Gastrocnemius medialis (tissue), 4 donors: Measurements from ENCODE around the gene OR52E4. TPM values are rescaled to one million over a fixed set of nuclear protein-coding genes. Genes with fewer than 3 reads are reported as not detected.

Experiments used
- ATAC-seq, 2 donors: fragments of 150-250 bp; one replicate each; pipeline ENCODE4 v1.9.1; 2016
- DNase-seq, 2 donors: peaks; one replicate each; pipeline ENCODE4 v3.0.0-alpha.2; 2019
- H3K27ac ChIP-seq, 4 donors: fragments of 200-600 bp; sonication (generic); 1 replicate in 1 of 4; 2 replicates in 3 of 4; pipeline ENCODE4 v1.5.1; 2016 to 2018; ENCODE audit warnings: mild to moderate bottlenecking in 2 of 4, moderate library complexity in 1 of 4
- H3K27me3 ChIP-seq, 3 donors: fragments of 200-600 bp; sonication (generic) in 2 of 3; 1 replicate in 1 of 3; 2 replicates in 2 of 3; pipeline versions ENCODE4 v1.5.1 to v1.6.0; 2016 to 2019; ENCODE audit warnings: mild to moderate bottlenecking in 1 of 3, moderate library complexity in 1 of 3
- H3K36me3 ChIP-seq, 2 donors: fragments of 200-600 bp; sonication (generic) in 1 of 2; one replicate each; pipeline ENCODE4 v1.5.1; 2017 to 2018
- H3K4me1 ChIP-seq, 2 donors: fragments of 200-600 bp; sonication (generic) in 1 of 2; one replicate each; pipeline ENCODE4 v1.5.1; 2016 to 2017; ENCODE audit warnings: mild to moderate bottlenecking in 2 of 2
- H3K4me3 ChIP-seq, 4 donors: fragments of 200-600 bp; sonication (generic) in 3 of 4; 1 replicate in 1 of 4; 2 replicates in 3 of 4; pipeline ENCODE4 v1.5.1; 2016 to 2019; ENCODE audit warnings: mild to moderate bottlenecking in 2 of 4
- H3K9me3 ChIP-seq, 3 donors: fragments of 200-600 bp; sonication (generic) in 2 of 3; 1 replicate in 1 of 3; 2 replicates in 2 of 3; pipeline ENCODE4 v1.5.1; 2016 to 2019
- CTCF ChIP-seq, 5 experiments: fragments of 450-650 bp in 3 of 5; fragments of 200-600 bp in 2 of 5; sonication (generic) in 2 of 5; IDR thresholded peaks in 4 of 5; conservative IDR thresholded peaks in 1 of 5; 1 replicate in 4 of 5; 2 replicates in 1 of 5; pipeline ENCODE4 v1.5.1; 2016 to 2019; ENCODE audit warnings: antibody characterized with exemption in 5 of 5, mild to moderate bottlenecking in 3 of 5, moderate library complexity in 3 of 5
- POLR2A ChIP-seq, 2 donors: fragments of 450-650 bp; IDR thresholded peaks; one replicate each; pipeline ENCODE4 v1.6.1; 2017; ENCODE audit warnings: antibody characterized with exemption in 2 of 2, mild to moderate bottlenecking in 2 of 2, moderate library complexity in 2 of 2
- in situ Hi-C, 4 donors: fragments of 200-750 bp; cut with MboI; loops; one replicate each; pipeline versions ENCODE4 v1.15.0 to v1.8.0; 2017; ENCODE audit warnings: low sequenced_read_pairs in 4 of 4
- intact Hi-C: fragments of 100-400 bp; cut with DNase I; formaldehyde crosslinking; loops from one replicate; pipeline ENCODE4 v1.15.1; 2023; ENCODE audit warnings: low total_unique reads
- total RNA-seq, 4 donors: library from RNA; depleted of rRNA; stranded (reverse); fragments of >200 nt; gene quantifications; one replicate each; pipeline versions ENCODE4 v1.1.0 to v1.2.3, GENCODE V29; 2016

The OR52E4 gene
- total RNA-seq, 4 donors from 2014 or later: not detected

- no peak overlapping the region for H3K4me3 ChIP-seq
- H3K36me3 ChIP-seq: no peaks in the 10 kb centered on the region
- no peaks in the 10 kb centered on the region for H3K4me1 ChIP-seq
- no peak for DNase-seq
- in situ Hi-C loops: no loop called here
- H3K27ac ChIP-seq: no peak overlapping the region
- no peaks in the 10 kb centered on the region for H3K9me3 ChIP-seq
- intact Hi-C loops: no loop called here
- TF ChIP-seq POLR2A (IDR thresholded peaks at IDR 0.05) (no peak), CTCF (IDR thresholded peaks at IDR 0.05 in 4 of 5, conservative IDR thresholded peaks at IDR 0.05 in 1 of 5) (no peak)
- no peak for ATAC-seq
- no peaks in the 10 kb centered on the region for H3K27me3 ChIP-seq
These were observed 33.7 kb upstream of the OR52E4 start for GRCh38 chr11:5846701-5847100.

GRCh38 chr11:5847711-5848110 is 32.7 kb upstream of the OR52E4 start:
- Histone ChIP-seq H3K9me3 (no peaks in the 10 kb centered on the region), H3K27me3 (no peaks in the 10 kb centered on the region), H3K27ac (no peak overlapping the region), H3K4me1 (no peaks in the 10 kb centered on the region), H3K36me3 (no peaks in the 10 kb centered on the region), H3K4me3 (no peak overlapping the region)
- TF ChIP-seq CTCF (IDR thresholded peaks at IDR 0.05 in 4 of 5, conservative IDR thresholded peaks at IDR 0.05 in 1 of 5) (no peak), POLR2A (IDR thresholded peaks at IDR 0.05) (no peak)
- in situ Hi-C loops: no loop called here
- ATAC-seq (no peak), DNase-seq (no peak)
- intact Hi-C loops: no loop called here

GRCh38 chr11:5851002-5851401 is 29.4 kb upstream of the OR52E4 start:
- ATAC-seq (no peak), DNase-seq (no peak)
- no peaks in the 10 kb centered on the region for H3K36me3 ChIP-seq
- H3K27me3 ChIP-seq: no peaks in the 10 kb centered on the region
- TF ChIP-seq POLR2A (IDR thresholded peaks at IDR 0.05) (no peak), CTCF (IDR thresholded peaks at IDR 0.05 in 4 of 5, conservative IDR thresholded peaks at IDR 0.05 in 1 of 5) (no peak)
- in situ Hi-C loops (no loop called here), intact Hi-C loops (no loop called here)
- no peak overlapping the region for H3K27ac ChIP-seq
- H3K4me1 ChIP-seq: no peaks in the 10 kb centered on the region
- no peak overlapping the region for H3K4me3 ChIP-seq
- no peaks in the 10 kb centered on the region for H3K9me3 ChIP-seq

GRCh38 chr11:5857590-5857989 is 22.8 kb upstream of the OR52E4 start, which contains the start of gene OR52E8:
Gene OR52E8 (minus strand): TSS chr11:5857690. CDS start chr11:5857690, 0 bp downstream.
- ATAC-seq (no peak), DNase-seq (no peak)
- intact Hi-C loops (no loop called here), in situ Hi-C loops (no loop called here)
- Histone ChIP-seq H3K4me3 (no peak within 1 kb of the TSS), H3K36me3 (no peaks in the 10 kb centered on the region), H3K9me3 (no peaks in the 10 kb centered on the region), H3K4me1 (no peaks in the 10 kb centered on the region), H3K27me3 (no peaks in the 10 kb centered on the region), H3K27ac (no peak within 1 kb of the TSS)
- TF ChIP-seq CTCF (IDR thresholded peaks at IDR 0.05 in 4 of 5, conservative IDR thresholded peaks at IDR 0.05 in 1 of 5): no peak
- no peak for TF ChIP-seq POLR2A (IDR thresholded peaks at IDR 0.05)

- Histone ChIP-seq H3K4me3 (no peak overlapping the region), H3K4me1 (no peaks in the 10 kb centered on the region), H3K27me3 (no peaks in the 10 kb centered on the region), H3K9me3 (no peaks in the 10 kb centered on the region), H3K36me3 (no peaks in the 10 kb centered on the region), H3K27ac (no peak overlapping the region)
- intact Hi-C loops: no loop called here
- in situ Hi-C loops: no loop called here
- DNase-seq (no peak), ATAC-seq (no peak)
- TF ChIP-seq POLR2A (IDR thresholded peaks at IDR 0.05) (no peak), CTCF (IDR thresholded peaks at IDR 0.05 in 4 of 5, conservative IDR thresholded peaks at IDR 0.05 in 1 of 5) (no peak)
These were observed 14.6 kb upstream of the OR52E4 start for GRCh38 chr11:5865826-5866225.
